Neural cell (in vitro differentiated cells): ENCODE results near the gene RIPOR2. TPM values are rescaled to one million over a fixed set of nuclear protein-coding genes. Genes with fewer than 3 reads are reported as not detected.

ENCODE experiments used
- H2AFZ ChIP-seq: fragments of 200-600, 300-800 bp; sonication (generic), shearing (Covaris generic); 2 replicates; pipeline ENCODE4 v1.6.0; 2014; ENCODE audit warnings: low read depth, mild to moderate bottlenecking, antibody characterized with exemption, low read length, moderate library complexity
- H3F3A ChIP-seq: fragments of 200-600 bp; shearing (Covaris generic); 2 replicates; pipeline ENCODE4 v1.6.1; 2016; ENCODE audit warnings: mild to moderate bottlenecking, moderate library complexity, mixed read lengths, antibody characterized with exemption, low read length; ENCODE audit not compliant: insufficient read depth, poor library complexity, severe bottlenecking
- H3K27ac ChIP-seq: fragments of 200-600, 300-800 bp; sonication (generic), shearing (Covaris generic); 2 replicates; pipeline ENCODE4 v1.5.1; 2014; ENCODE audit warnings: mild to moderate bottlenecking, low read length, moderate library complexity
- H3K27me3 ChIP-seq: fragments of 300-800, 200-600 bp; sonication (generic), shearing (Covaris generic); 2 replicates; pipeline ENCODE4 v1.6.0; 2014; ENCODE audit warnings: mild to moderate bottlenecking, low read depth, low read length, moderate library complexity; ENCODE audit not compliant: insufficient read depth
- H3K36me3 ChIP-seq: fragments of 300-800, 200-600 bp; sonication (generic), shearing (Covaris generic); 2 replicates; pipeline ENCODE4 v1.5.1; 2014; ENCODE audit warnings: mild to moderate bottlenecking, antibody characterized with exemption, low read length, moderate library complexity; ENCODE audit not compliant: insufficient read depth
- H3K4me2 ChIP-seq: fragments of 300-800, 200-600 bp; sonication (generic), shearing (Covaris generic); 2 replicates; pipeline ENCODE4 v1.6.0; 2014; ENCODE audit warnings: mild to moderate bottlenecking, low read length
- H3K4me3 ChIP-seq: fragments of 300-800, 200-600 bp; sonication (generic), shearing (Covaris generic); 2 replicates; pipeline ENCODE4 v1.5.1; 2014; ENCODE audit warnings: mild to moderate bottlenecking, low read length, moderate library complexity
- H3K79me2 ChIP-seq: fragments of 200-600 bp; shearing (Covaris generic); replicated peaks from 2 replicates; pipeline ENCODE4 v1.6.0; 2014; ENCODE audit warnings: mild to moderate bottlenecking, low read length, moderate library complexity; ENCODE audit not compliant: insufficient read depth
- H3K9ac ChIP-seq: fragments of 300-800, 200-600 bp; sonication (generic), shearing (Covaris generic); 2 replicates; pipeline ENCODE4 v1.6.1; 2016; ENCODE audit warnings: mild to moderate bottlenecking, low read length, mixed read lengths
- H3K9me2 ChIP-seq: fragments of 200-600 bp; shearing (Covaris generic); 2 replicates; pipeline ENCODE4 v1.6.1; 2016; ENCODE audit warnings: mild to moderate bottlenecking, low read length, mixed read lengths; ENCODE audit not compliant: insufficient read depth
- H3K9me3 ChIP-seq: fragments of 200-600, 300-800 bp; sonication (generic), shearing (Covaris generic); 2 replicates; pipeline ENCODE4 v1.6.1; 2016; ENCODE audit warnings: mild to moderate bottlenecking, mixed run types, low read length, moderate library complexity, mixed read lengths
- H4K20me1 ChIP-seq: fragments of 200-600 bp; shearing (Covaris generic); 2 replicates; pipeline ENCODE4 v1.6.1; 2016; ENCODE audit warnings: mild to moderate bottlenecking, mixed run types; ENCODE audit not compliant: insufficient read depth
- EP300 ChIP-seq: fragments of 450-650 bp; conservative IDR thresholded peaks from 2 replicates; pipeline ENCODE4 v1.6.1; 2014; ENCODE audit warnings: antibody characterized with exemption, mild to moderate bottlenecking, moderate library complexity; ENCODE audit not compliant: poor library complexity, severe bottlenecking
- EZH2 ChIP-seq: fragments of 200-600, 300-800 bp; shearing (Covaris generic), sonication (generic); IDR thresholded peaks from 2 replicates; pipeline ENCODE4 v1.6.1; 2014; ENCODE audit warnings: antibody characterized with exemption, low read length, borderline replicate concordance, mild to moderate bottlenecking; ENCODE audit not compliant: insufficient read depth, poor library complexity, severe bottlenecking
- MXI1 ChIP-seq: fragments of 450-650 bp; conservative IDR thresholded peaks from 2 replicates; pipeline ENCODE4 v1.6.1; 2014; ENCODE audit warnings: antibody characterized with exemption, mild to moderate bottlenecking; ENCODE audit not compliant: poor library complexity, severe bottlenecking
- POLR2AphosphoS5 ChIP-seq: IDR thresholded peaks from 2 replicates; pipeline ENCODE4 v1.6.1; 2012
- RAD21 ChIP-seq: fragments of 450-650 bp; conservative IDR thresholded peaks from 2 replicates; pipeline ENCODE4 v1.6.1; 2014; ENCODE audit warnings: antibody characterized with exemption, mild to moderate bottlenecking, moderate library complexity
- SMC3 ChIP-seq: fragments of 450-650 bp; conservative IDR thresholded peaks from 2 replicates; pipeline ENCODE4 v1.6.1; 2014; ENCODE audit warnings: antibody characterized with exemption, mild to moderate bottlenecking, moderate library complexity; ENCODE audit not compliant: poor library complexity
- TAF1 ChIP-seq: IDR thresholded peaks from 2 replicates; pipeline ENCODE4 v1.6.1; 2012; ENCODE audit warnings: low read depth
- polyA plus RNA-seq: library from polyadenylated mRNA; depleted of rRNA; stranded (reverse); fragments of >200 nt; gene quantifications from 2 replicates; pipeline ENCODE4 v1.2.3, GENCODE V29; 2014
- TF ChIP-seq, protein P1 (sequence below): IDR thresholded peaks from 2 replicates; pipeline ENCODE4 v1.6.1; 2012; ENCODE audit warnings: borderline replicate concordance
- TF ChIP-seq, protein P2 (sequence below): fragments of 450-650 bp; IDR thresholded peaks from 2 replicates; pipeline ENCODE4 v1.5.1; 2014; ENCODE audit warnings: antibody characterized with exemption, mild to moderate bottlenecking, moderate library complexity; ENCODE audit not compliant: poor library complexity, severe bottlenecking

Gene RIPOR2
- polyA plus RNA-seq, 1 donor from 2014 or later, result 83.8 TPM

DNA sequence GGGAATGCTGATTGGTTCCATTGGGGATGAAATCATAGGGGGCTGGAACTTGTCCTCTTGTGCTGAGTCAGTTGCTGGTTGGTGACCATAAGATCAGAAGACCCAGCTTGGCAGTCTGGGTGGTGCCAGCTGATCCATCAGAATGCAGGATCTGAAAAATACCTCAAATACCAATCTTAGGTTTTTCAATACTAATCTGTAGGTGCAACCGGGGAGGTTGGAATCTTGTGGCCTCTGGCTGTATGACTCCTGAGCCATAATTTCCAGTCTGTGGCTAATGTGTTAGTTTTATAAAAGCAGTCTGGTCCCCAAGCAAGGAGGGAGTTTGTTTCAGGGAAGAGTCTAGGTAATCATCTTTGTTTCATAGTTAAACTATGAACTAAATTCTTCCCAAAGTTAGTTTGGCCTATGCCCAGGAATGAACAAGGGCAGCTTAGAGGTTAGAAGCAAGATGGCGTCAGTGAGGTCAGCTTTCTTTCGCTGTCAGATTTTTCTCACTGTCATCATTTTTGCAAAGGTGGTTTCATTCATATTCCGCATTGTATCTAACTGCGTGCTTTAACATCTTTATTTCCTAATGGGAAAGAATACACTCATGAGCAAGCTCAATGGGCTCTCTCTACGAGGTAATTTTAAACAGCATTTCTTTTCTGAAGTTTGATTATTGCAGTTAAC, 139.0 kb downstream of the RIPOR2 start:
- Histone ChIP-seq H4K20me1 (no peaks in the 10 kb centered on the region), H3K9me3 (no peaks in the 10 kb centered on the region), H3K27me3 (no peaks in the 10 kb centered on the region), H3K9ac (no peak overlapping the region), H3K9me2 (no peaks in the 10 kb centered on the region), H2AFZ (no peak overlapping the region), H3F3A (no peaks in the 10 kb centered on the region), H3K4me3 (no peak overlapping the region), H3K27ac (no peak overlapping the region), H3K79me2 (no peaks in the 10 kb centered on the region), H3K4me2 (no peak overlapping the region), H3K36me3 (no peaks in the 10 kb centered on the region)
- TF ChIP-seq TAF1, result no peak
- no peak for TF ChIP-seq EZH2
- TF ChIP-seq, protein P1, sequence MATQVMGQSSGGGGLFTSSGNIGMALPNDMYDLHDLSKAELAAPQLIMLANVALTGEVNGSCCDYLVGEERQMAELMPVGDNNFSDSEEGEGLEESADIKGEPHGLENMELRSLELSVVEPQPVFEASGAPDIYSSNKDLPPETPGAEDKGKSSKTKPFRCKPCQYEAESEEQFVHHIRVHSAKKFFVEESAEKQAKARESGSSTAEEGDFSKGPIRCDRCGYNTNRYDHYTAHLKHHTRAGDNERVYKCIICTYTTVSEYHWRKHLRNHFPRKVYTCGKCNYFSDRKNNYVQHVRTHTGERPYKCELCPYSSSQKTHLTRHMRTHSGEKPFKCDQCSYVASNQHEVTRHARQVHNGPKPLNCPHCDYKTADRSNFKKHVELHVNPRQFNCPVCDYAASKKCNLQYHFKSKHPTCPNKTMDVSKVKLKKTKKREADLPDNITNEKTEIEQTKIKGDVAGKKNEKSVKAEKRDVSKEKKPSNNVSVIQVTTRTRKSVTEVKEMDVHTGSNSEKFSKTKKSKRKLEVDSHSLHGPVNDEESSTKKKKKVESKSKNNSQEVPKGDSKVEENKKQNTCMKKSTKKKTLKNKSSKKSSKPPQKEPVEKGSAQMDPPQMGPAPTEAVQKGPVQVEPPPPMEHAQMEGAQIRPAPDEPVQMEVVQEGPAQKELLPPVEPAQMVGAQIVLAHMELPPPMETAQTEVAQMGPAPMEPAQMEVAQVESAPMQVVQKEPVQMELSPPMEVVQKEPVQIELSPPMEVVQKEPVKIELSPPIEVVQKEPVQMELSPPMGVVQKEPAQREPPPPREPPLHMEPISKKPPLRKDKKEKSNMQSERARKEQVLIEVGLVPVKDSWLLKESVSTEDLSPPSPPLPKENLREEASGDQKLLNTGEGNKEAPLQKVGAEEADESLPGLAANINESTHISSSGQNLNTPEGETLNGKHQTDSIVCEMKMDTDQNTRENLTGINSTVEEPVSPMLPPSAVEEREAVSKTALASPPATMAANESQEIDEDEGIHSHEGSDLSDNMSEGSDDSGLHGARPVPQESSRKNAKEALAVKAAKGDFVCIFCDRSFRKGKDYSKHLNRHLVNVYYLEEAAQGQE, result no peak
- TF ChIP-seq EP300, result no peak
- TF ChIP-seq, protein P2, sequence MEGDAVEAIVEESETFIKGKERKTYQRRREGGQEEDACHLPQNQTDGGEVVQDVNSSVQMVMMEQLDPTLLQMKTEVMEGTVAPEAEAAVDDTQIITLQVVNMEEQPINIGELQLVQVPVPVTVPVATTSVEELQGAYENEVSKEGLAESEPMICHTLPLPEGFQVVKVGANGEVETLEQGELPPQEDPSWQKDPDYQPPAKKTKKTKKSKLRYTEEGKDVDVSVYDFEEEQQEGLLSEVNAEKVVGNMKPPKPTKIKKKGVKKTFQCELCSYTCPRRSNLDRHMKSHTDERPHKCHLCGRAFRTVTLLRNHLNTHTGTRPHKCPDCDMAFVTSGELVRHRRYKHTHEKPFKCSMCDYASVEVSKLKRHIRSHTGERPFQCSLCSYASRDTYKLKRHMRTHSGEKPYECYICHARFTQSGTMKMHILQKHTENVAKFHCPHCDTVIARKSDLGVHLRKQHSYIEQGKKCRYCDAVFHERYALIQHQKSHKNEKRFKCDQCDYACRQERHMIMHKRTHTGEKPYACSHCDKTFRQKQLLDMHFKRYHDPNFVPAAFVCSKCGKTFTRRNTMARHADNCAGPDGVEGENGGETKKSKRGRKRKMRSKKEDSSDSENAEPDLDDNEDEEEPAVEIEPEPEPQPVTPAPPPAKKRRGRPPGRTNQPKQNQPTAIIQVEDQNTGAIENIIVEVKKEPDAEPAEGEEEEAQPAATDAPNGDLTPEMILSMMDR, result no peak
- no peak for TF ChIP-seq MXI1
- no peak for TF ChIP-seq POLR2AphosphoS5
- no peak for TF ChIP-seq RAD21
- TF ChIP-seq SMC3, result no peak

DNA sequence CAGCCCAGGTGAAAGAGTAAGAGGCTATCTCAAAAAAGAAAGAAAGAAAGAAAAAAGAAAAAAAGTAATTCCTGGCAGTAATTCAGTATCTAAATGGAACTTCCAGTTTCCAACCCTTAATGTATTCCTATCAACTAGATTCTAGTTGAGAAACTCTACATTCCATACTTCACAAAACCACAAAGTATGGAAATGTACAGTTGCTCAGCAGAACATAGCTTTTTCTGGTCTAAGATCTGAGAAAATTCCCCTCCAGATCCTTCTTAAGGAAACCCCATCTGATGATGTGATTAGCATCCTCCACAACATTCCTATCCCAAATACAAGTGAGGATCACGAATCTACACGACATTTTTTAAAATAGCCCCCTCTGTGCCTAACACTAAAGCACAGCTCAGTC, 140.7 kb downstream of the RIPOR2 start:
- Histone ChIP-seq H3F3A (no peaks in the 10 kb centered on the region), H3K9ac (no peak overlapping the region), H3K4me3 (no peak overlapping the region), H2AFZ (no peak overlapping the region), H3K27me3 (no peaks in the 10 kb centered on the region), H3K27ac (no peak overlapping the region), H3K79me2 (no peaks in the 10 kb centered on the region), H3K9me3 (no peaks in the 10 kb centered on the region), H3K36me3 (no peaks in the 10 kb centered on the region), H3K9me2 (no peaks in the 10 kb centered on the region), H4K20me1 (no peaks in the 10 kb centered on the region), H3K4me2 (no peak overlapping the region)
- TF ChIP-seq, protein P2, result no peak
- TF ChIP-seq EZH2, result no peak
